Suprapubic skin (tissue), 4 donors: ENCODE results near the gene SGF29.

Experiments
- CTCF ChIP-seq, 2 donors: fragments of 200-600 bp in 1 of 2; fragments of 450-650 bp in 1 of 2; sonication (generic) in 1 of 2; IDR thresholded peaks; one replicate each; pipeline ENCODE4 v1.5.1; 2016 to 2019; ENCODE audit warnings: antibody characterized with exemption in 2 of 2, mild to moderate bottlenecking in 1 of 2, moderate library complexity in 1 of 2
- EP300 ChIP-seq: sonication (generic); formaldehyde crosslinking; IDR thresholded peaks from one replicate; pipeline ENCODE4 v1.6.1; 2017; ENCODE audit warnings: antibody characterized with exemption
- POLR2A ChIP-seq, 2 donors: fragments of 450-650 bp; IDR thresholded peaks; one replicate each; pipeline ENCODE4 v1.6.1; 2017; ENCODE audit warnings: antibody characterized with exemption in 2 of 2, mild to moderate bottlenecking in 2 of 2, moderate library complexity in 2 of 2
- POLR2AphosphoS5 ChIP-seq, 3 donors: sonication (generic); formaldehyde crosslinking; IDR thresholded peaks; one replicate each; pipeline ENCODE4 v1.6.1; 2017; ENCODE audit warnings: antibody characterized with exemption in 3 of 3

- TF ChIP-seq CTCF (IDR thresholded peaks at IDR 0.05) = no peak
- no peak for TF ChIP-seq POLR2A (IDR thresholded peaks at IDR 0.05)
- TF ChIP-seq POLR2AphosphoS5 (IDR thresholded peaks at IDR 0.05) = no peak
- no peak for TF ChIP-seq EP300
Measured at GRCh38 chr16:28511801-28512789, 41.6 kb upstream of the SGF29 start.
